HEK293 (cell line): ENCODE data around the gene XPO4.
A peak's percentile ranks its signal among the peaks of the same experiment; 100 is the strongest.

Experiments used
- CTCF ChIA-PET: fragments of 350-600 bp; formaldehyde crosslinking; extraction: SDS; loops from one replicate; lab custom pipeline; 2021; ENCODE audit warnings: antibody characterized with exemption; lab: Yijun Ruan, JAX
- POLR2A ChIA-PET: fragments of 300-600 bp; formaldehyde crosslinking; extraction: SDS; loops from one replicate; lab custom pipeline; 2020; ENCODE audit warnings: antibody characterized with exemption, inconsistent platforms; lab: Yijun Ruan, JAX
- H3K27ac ChIP-seq: fragments of 200-500 bp; sonication (Bioruptor generic); 2 replicates; pipeline ENCODE4 v1.5.1; 2014; ENCODE audit warnings: low read depth, low read length, control low read depth, inconsistent platforms; ENCODE audit errors: extremely low read depth
- H3K36me3 ChIP-seq, 2 experiments: fragments of 200-500 bp in 1 of 2; sonication (Bioruptor generic) in 1 of 2; 1 replicate in 1 of 2; 2 replicates in 1 of 2; pipeline ENCODE4 v1.5.1; 2014 to 2017; ENCODE audit warnings: inconsistent platforms in 2 of 2, low read length in 2 of 2; ENCODE audit not compliant: control insufficient read depth in 2 of 2, insufficient read depth in 1 of 2
- H3K4me1 ChIP-seq: fragments of 200-500 bp; sonication (Bioruptor generic); 2 replicates; pipeline ENCODE4 v1.5.1; 2014; ENCODE audit warnings: mild to moderate bottlenecking, low read length, inconsistent platforms; ENCODE audit not compliant: control insufficient read depth, insufficient read depth
- H3K4me3 ChIP-seq: 2 replicates; pipeline ENCODE4 v1.5.1; 2011; ENCODE audit warnings: low read depth, mild to moderate bottlenecking, control low read depth, low read length, moderate library complexity
- H3K9me3 ChIP-seq: fragments of 200-500 bp; sonication (Bioruptor generic); 2 replicates; pipeline ENCODE4 v1.5.1; 2014; ENCODE audit warnings: low read depth, low read length, inconsistent platforms; ENCODE audit not compliant: control insufficient read depth, insufficient read depth
- GLIS1 ChIP-seq: fragments of 450-650 bp; formaldehyde crosslinking; IDR thresholded peaks from 2 replicates; pipeline ENCODE4 v1.5.1; 2016; ENCODE audit warnings: missing biosample characterization, missing genetic modification characterization
- GLIS2 ChIP-seq: fragments of 450-650 bp; formaldehyde crosslinking; IDR thresholded peaks from 2 replicates; pipeline ENCODE4 v1.5.1; 2016; ENCODE audit warnings: missing biosample characterization, missing genetic modification characterization
- KLF1 ChIP-seq: fragments of 450-650 bp; formaldehyde crosslinking; IDR thresholded peaks from 2 replicates; pipeline ENCODE4 v1.5.1; 2016; ENCODE audit warnings: missing biosample characterization, missing genetic modification characterization
- SP3 ChIP-seq: fragments of 450-650 bp; formaldehyde crosslinking; IDR thresholded peaks from 2 replicates; pipeline ENCODE4 v1.5.1; 2016; ENCODE audit warnings: missing biosample characterization, missing genetic modification characterization
- YY2 ChIP-seq: fragments of 450-650 bp; formaldehyde crosslinking; IDR thresholded peaks from 2 replicates; pipeline ENCODE4 v1.5.1; 2016; ENCODE audit warnings: missing biosample characterization, missing genetic modification characterization
- ZFHX2 ChIP-seq: fragments of 450-650 bp; formaldehyde crosslinking; conservative IDR thresholded peaks from 2 replicates; pipeline ENCODE4 v1.5.1; 2016; ENCODE audit warnings: missing biosample characterization, missing genetic modification characterization
- ZNF214 ChIP-seq: fragments of 450-650 bp; formaldehyde crosslinking; IDR thresholded peaks from 2 replicates; pipeline ENCODE4 v1.5.1; 2017; ENCODE audit warnings: missing biosample characterization, mild to moderate bottlenecking, missing genetic modification characterization, borderline replicate concordance
- ZNF266 ChIP-seq: fragments of 450-650 bp; formaldehyde crosslinking; IDR thresholded peaks from 2 replicates; pipeline ENCODE4 v1.5.1; 2016; ENCODE audit warnings: missing biosample characterization, missing genetic modification characterization, low read depth
- ZNF324 ChIP-seq: fragments of 450-650 bp; formaldehyde crosslinking; IDR thresholded peaks from 2 replicates; pipeline ENCODE4 v1.5.1; 2016; ENCODE audit warnings: missing biosample characterization, missing genetic modification characterization
- ZNF366 ChIP-seq: fragments of 450-650 bp; formaldehyde crosslinking; conservative IDR thresholded peaks from 2 replicates; pipeline ENCODE4 v1.5.1; 2016; ENCODE audit warnings: missing biosample characterization, missing genetic modification characterization
- ZNF423 ChIP-seq: fragments of 450-650 bp; formaldehyde crosslinking; IDR thresholded peaks from 2 replicates; pipeline ENCODE4 v1.5.1; 2016; ENCODE audit warnings: missing biosample characterization, missing genetic modification characterization
- ZNF433 ChIP-seq: fragments of 450-650 bp; formaldehyde crosslinking; IDR thresholded peaks from 2 replicates; pipeline ENCODE4 v1.5.1; 2016; ENCODE audit warnings: missing biosample characterization, missing genetic modification characterization, low read depth
- ZNF530 ChIP-seq: fragments of 450-650 bp; formaldehyde crosslinking; IDR thresholded peaks from 2 replicates; pipeline ENCODE4 v1.5.1; 2016; ENCODE audit warnings: low read depth, missing biosample characterization, missing genetic modification characterization
- ZNF660 ChIP-seq: fragments of 450-650 bp; IDR thresholded peaks from 2 replicates; pipeline ENCODE4 v1.5.1; 2018; ENCODE audit warnings: missing biosample characterization, mild to moderate bottlenecking, missing genetic modification characterization
- TF ChIP-seq, protein P1 (sequence below): fragments of 450-650 bp; formaldehyde crosslinking; IDR thresholded peaks from 2 replicates; pipeline ENCODE4 v1.5.1; 2016; ENCODE audit warnings: missing biosample characterization, missing genetic modification characterization, low read depth
- TF ChIP-seq, protein P2 (sequence below): fragments of 450-650 bp; formaldehyde crosslinking; conservative IDR thresholded peaks from 2 replicates; pipeline ENCODE4 v1.5.1; 2016; ENCODE audit warnings: low read depth, missing biosample characterization, missing genetic modification characterization

Gene XPO4

DNA sequence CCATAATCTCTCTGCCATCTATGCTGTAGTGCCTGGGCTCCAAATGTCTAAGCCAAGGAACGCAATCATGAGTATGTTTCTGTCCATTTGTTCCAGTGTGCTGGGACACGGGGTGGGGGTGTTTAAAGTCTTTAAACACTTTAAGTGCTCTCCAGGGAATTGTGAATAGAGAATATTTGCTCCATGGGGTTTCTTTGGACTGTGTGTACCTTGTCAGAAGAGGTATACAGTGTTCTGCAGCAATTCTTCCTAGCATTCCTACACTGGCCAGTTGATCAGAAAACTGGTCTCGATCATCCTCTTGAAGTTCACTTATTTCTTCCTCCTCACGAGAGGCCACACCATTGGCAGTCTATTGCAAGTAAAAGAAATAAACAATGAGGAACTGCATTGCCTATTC lies 93.7 kb downstream of the XPO4 start:
- no peak overlapping the region for H3K27ac ChIP-seq
- CTCF ChIA-PET, result no interaction called here
- POLR2A ChIA-PET, result no interaction called here
- peaks cover 0 to 30% of the 10 kb centered on the region in 2 experiments; a peak in 1 of 3 replicates for H3K36me3 ChIP-seq
- H3K4me3 ChIP-seq, result no peak overlapping the region
- no peaks in the 10 kb centered on the region for H3K9me3 ChIP-seq
- no peak for TF ChIP-seq ZNF660 (tag by site-specific recombination)
- TF ChIP-seq ZNF214 (tag by site-specific recombination), result no peak
- TF ChIP-seq ZNF530, result no peak
- TF ChIP-seq ZNF423 (tag by site-specific recombination), result no peak
- peaks cover 6% of the 10 kb centered on the region; the same call in 1 of the 2 replicates for H3K4me1 ChIP-seq

DNA sequence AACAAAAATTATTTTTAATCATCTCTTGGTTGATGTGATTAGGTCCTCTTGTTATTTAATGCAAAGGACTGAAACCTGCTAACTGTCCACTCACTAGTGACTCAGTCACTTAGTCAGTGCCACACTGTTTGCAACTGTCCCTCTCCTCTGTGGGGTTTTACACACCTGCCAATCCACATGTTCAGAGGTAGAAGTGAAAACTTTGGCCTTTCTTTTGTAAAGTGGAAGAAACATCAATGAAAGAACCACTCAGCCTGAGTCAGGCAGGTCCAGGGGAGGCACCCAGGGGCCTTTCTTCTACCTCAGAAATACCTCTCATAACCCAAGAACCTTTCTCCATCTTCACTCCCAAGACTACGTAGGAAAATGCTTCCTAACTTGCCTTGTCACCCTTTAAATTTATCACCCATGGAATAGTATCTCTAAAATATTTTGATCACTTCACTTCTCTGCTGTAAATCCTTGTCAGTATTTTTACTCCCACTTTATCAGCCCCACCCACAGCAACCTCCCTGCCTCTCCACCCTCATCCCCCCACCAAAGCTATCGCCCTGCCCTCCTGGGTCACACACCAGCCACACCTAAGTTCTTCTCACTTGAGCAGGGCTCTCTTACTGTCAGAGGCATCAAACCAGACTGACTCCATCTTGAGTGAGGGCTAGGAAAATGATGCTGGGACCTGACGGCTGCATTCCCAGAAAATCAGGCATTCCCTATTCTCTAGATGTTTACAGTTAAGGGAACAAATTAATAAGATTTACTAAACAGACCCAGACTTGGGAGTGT lies 99.2 kb downstream of the XPO4 start:
- ChIA-PET POLR2A (no interaction called here), CTCF (no interaction called here)
- no peaks in the 10 kb centered on the region for H3K9me3 ChIP-seq
- no peak for TF ChIP-seq ZNF266 (tag by site-specific recombination)
- TF ChIP-seq, protein P1, sequence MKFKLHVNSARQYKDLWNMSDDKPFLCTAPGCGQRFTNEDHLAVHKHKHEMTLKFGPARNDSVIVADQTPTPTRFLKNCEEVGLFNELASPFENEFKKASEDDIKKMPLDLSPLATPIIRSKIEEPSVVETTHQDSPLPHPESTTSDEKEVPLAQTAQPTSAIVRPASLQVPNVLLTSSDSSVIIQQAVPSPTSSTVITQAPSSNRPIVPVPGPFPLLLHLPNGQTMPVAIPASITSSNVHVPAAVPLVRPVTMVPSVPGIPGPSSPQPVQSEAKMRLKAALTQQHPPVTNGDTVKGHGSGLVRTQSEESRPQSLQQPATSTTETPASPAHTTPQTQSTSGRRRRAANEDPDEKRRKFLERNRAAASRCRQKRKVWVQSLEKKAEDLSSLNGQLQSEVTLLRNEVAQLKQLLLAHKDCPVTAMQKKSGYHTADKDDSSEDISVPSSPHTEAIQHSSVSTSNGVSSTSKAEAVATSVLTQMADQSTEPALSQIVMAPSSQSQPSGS (tag by site-specific recombination), result no peak
- TF ChIP-seq KLF1 (tag by site-specific recombination), result peak; percentile 63
- 0 out of 2 replicates have a peak, but pooled peaks have one; percentile 14 for TF ChIP-seq ZFHX2
- TF ChIP-seq, protein P2, sequence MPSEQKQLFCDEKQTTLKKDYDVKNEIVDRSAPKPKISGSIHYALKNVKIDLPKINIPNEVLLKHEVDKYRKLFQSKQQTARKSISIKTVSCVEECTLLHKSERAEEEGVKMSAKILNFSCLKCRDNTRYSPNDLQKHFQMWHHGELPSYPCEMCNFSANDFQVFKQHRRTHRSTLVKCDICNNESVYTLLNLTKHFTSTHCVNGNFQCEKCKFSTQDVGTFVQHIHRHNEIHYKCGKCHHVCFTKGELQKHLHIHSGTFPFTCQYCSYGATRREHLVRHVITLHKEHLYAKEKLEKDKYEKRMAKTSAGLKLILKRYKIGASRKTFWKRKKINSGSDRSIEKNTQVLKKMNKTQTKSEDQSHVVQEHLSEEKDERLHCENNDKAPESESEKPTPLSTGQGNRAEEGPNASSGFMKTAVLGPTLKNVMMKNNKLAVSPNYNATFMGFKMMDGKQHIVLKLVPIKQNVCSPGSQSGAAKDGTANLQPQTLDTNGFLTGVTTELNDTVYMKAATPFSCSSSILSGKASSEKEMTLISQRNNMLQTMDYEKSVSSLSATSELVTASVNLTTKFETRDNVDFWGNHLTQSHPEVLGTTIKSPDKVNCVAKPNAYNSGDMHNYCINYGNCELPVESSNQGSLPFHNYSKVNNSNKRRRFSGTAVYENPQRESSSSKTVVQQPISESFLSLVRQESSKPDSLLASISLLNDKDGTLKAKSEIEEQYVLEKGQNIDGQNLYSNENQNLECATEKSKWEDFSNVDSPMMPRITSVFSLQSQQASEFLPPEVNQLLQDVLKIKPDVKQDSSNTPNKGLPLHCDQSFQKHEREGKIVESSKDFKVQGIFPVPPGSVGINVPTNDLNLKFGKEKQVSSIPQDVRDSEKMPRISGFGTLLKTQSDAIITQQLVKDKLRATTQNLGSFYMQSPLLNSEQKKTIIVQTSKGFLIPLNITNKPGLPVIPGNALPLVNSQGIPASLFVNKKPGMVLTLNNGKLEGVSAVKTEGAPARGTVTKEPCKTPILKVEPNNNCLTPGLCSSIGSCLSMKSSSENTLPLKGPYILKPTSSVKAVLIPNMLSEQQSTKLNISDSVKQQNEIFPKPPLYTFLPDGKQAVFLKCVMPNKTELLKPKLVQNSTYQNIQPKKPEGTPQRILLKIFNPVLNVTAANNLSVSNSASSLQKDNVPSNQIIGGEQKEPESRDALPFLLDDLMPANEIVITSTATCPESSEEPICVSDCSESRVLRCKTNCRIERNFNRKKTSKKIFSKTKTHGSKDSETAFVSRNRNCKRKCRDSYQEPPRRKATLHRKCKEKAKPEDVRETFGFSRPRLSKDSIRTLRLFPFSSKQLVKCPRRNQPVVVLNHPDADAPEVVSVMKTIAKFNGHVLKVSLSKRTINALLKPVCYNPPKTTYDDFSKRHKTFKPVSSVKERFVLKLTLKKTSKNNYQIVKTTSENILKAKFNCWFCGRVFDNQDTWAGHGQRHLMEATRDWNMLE (tag by site-specific recombination), result no peak
- no peak for TF ChIP-seq ZNF433 (tag by site-specific recombination)
- no peaks in the 10 kb centered on the region for H3K4me1 ChIP-seq
- no peak overlapping the region for H3K4me3 ChIP-seq
- no peak overlapping the region for H3K27ac ChIP-seq
- peaks cover 0 to 24% of the 10 kb centered on the region in 2 experiments; a peak in 1 of 3 replicates for H3K36me3 ChIP-seq

DNA sequence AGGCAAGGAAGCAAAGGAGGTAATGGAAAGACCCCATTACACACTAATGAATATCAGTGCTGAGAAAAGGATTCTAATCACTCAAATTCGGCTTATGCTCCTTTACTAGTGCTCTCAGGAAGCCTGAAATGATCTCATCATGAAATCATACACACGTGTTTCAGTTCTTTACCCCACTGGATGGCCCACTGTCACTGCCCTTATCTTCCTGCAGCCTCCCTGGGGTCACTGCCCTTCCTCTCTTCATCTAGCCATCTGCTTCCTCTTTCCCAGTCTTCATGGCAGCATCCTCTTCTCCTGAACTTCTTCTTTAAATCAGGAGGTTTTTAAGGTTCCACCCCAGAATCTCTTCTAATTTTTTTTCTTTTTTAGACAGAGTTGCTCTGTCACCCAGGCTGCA lies 100.8 kb downstream of the XPO4 start:
- H3K27ac ChIP-seq, result no peak overlapping the region
- ChIA-PET CTCF (no interaction called here), POLR2A (no interaction called here)
- TF ChIP-seq ZNF366 (tag by site-specific recombination), result peak; percentile 53; the same call in 1 of the 2 replicates
- no peak for TF ChIP-seq GLIS2 (tag by site-specific recombination)
- no peak for TF ChIP-seq SP3
- no peak for TF ChIP-seq YY2 (tag by site-specific recombination)
- no peak for TF ChIP-seq ZNF324 (tag by site-specific recombination)
- 0 out of 2 replicates have a peak, but pooled peaks have one; percentile 14 for TF ChIP-seq GLIS1 (tag by site-specific recombination)
- TF ChIP-seq KLF1 (tag by site-specific recombination), result no peak
- no peaks in the 10 kb centered on the region for H3K9me3 ChIP-seq
- H3K4me1 ChIP-seq, result no peaks in the 10 kb centered on the region
- H3K4me3 ChIP-seq, result no peak overlapping the region
- H3K36me3 ChIP-seq, result peaks cover 0 to 15% of the 10 kb centered on the region in 2 experiments; a peak in 1 of 3 replicates
